ENCODE results near the gene ISLR2. TPM values are rescaled to one million over a fixed set of nuclear protein-coding genes. Genes with fewer than 3 reads are reported as not detected.

The ISLR2 gene
- total and polyA plus RNA-seq, 12 donors = 0.13 to 2.6 (median 0.48) TPM; not detected in 1

GRCh38 chr15:74127954-74128784, 2.2 kb upstream of the ISLR2 start:
- WGBS, 4 donors = 14 to 24% (median 16%) methylated on average over 29 to 53 of the region's 53 CpGs
- Histone ChIP-seq H3K4me1 (replicated peaks in 1 of 2) (peaks cover 0 to 11% of the 10 kb centered on the region in 2 donors), H3K9me3 (replicated peaks in 1 of 3) (no peaks in the 10 kb centered on the region), H3K27me3 (peaks cover 58% of the 10 kb centered on the region), H3K36me3 (replicated peaks in 1 of 2) (no peaks in the 10 kb centered on the region), H3K27ac (no peak overlapping the region), H3K4me3 (peak overlapping the region in 1 of 4 donors; percentile 45)
- no peak for DNase-seq
- intact Hi-C loops (cut with DNase I) = loop anchor here (5.0 kb wide), 2 partner anchors 179 to 194 kb away; no protein-coding TSS in a partner anchor
- TF ChIP-seq CTCF (IDR thresholded peaks at IDR 0.05) = no peak
- no peak for TF ChIP-seq POLR2A (IDR thresholded peaks at IDR 0.05)

- Histone ChIP-seq H3K36me3 (replicated peaks in 1 of 2) (no peaks in the 10 kb centered on the region), H3K9me3 (replicated peaks in 1 of 3) (no peaks in the 10 kb centered on the region), H3K27me3 (peaks cover 66% of the 10 kb centered on the region), H3K4me3 (no peak overlapping the region), H3K27ac (no peak overlapping the region), H3K4me1 (replicated peaks in 1 of 2) (peaks cover 0 to 12% of the 10 kb centered on the region in 2 donors)
- no peak for TF ChIP-seq CTCF (IDR thresholded peaks at IDR 0.05)
- no peak for TF ChIP-seq POLR2A (IDR thresholded peaks at IDR 0.05)
- intact Hi-C loops (cut with DNase I) = loop anchor here (5.0 kb wide), 2 partner anchors 178 to 193 kb away; no protein-coding TSS in a partner anchor
- no peak for DNase-seq
- WGBS, 4 donors = 14 to 33% (median 18%) methylated on average over 7 to 43 of the region's 43 CpGs
Measured at GRCh38 chr15:74128785-74129585, 1.4 kb upstream of the ISLR2 start.

- Histone ChIP-seq H3K4me3 (no peak overlapping the region), H3K27me3 (peaks cover 70% of the 10 kb centered on the region), H3K27ac (no peak overlapping the region), H3K36me3 (replicated peaks in 1 of 2) (no peaks in the 10 kb centered on the region), H3K4me1 (replicated peaks in 1 of 2) (peaks cover 0 to 16% of the 10 kb centered on the region in 2 donors), H3K9me3 (replicated peaks in 1 of 3) (no peaks in the 10 kb centered on the region)
- DNase-seq = no peak
- intact Hi-C loops (cut with DNase I) = loop anchor here (5.0 to 10.0 kb wide), 3 partner anchors 75 to 193 kb away; no protein-coding TSS in a partner anchor
- WGBS, 4 donors = 4 to 8% (median 6%) methylated on average over 19 to 40 of the region's 40 CpGs
- TF ChIP-seq POLR2A (IDR thresholded peaks at IDR 0.05) = no peak
- TF ChIP-seq CTCF (IDR thresholded peaks at IDR 0.05) = no peak
Measured at GRCh38 chr15:74129586-74130154, 716 bp upstream of the ISLR2 start.
